ENCODE data around the gene SEPTIN6.

DNA sequence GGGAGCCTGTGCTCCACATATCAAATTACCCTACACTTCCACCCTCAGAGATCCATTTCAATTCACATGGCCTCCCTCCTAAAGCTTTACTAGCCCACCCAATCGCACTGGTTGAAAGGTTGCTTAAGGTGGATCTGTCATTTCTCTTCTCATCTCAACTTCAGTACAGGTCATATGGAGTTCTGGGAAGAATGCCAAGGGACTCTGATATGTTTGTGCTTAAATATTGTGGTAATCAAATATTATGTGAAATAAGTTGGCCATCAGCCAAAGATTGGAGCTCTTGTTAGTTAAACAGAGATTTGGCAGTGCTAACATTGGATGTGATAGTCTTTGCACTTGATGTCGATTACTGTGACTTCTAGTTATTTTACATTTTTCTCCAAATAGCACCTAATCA, 20.5 kb downstream of the SEPTIN6 start:
- TF ChIP-seq, protein P1, sequence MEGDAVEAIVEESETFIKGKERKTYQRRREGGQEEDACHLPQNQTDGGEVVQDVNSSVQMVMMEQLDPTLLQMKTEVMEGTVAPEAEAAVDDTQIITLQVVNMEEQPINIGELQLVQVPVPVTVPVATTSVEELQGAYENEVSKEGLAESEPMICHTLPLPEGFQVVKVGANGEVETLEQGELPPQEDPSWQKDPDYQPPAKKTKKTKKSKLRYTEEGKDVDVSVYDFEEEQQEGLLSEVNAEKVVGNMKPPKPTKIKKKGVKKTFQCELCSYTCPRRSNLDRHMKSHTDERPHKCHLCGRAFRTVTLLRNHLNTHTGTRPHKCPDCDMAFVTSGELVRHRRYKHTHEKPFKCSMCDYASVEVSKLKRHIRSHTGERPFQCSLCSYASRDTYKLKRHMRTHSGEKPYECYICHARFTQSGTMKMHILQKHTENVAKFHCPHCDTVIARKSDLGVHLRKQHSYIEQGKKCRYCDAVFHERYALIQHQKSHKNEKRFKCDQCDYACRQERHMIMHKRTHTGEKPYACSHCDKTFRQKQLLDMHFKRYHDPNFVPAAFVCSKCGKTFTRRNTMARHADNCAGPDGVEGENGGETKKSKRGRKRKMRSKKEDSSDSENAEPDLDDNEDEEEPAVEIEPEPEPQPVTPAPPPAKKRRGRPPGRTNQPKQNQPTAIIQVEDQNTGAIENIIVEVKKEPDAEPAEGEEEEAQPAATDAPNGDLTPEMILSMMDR (conservative IDR thresholded peaks at IDR 0.05), result no peak
- no peak for TF ChIP-seq ZFX (IDR thresholded peaks at IDR 0.05)
